ACC112 (cell line): ENCODE data around the gene EPO.
"Not testable (repeated sequence)": the region's sequence is repeated elsewhere in the genome, so short reads cannot be mapped to it uniquely, and the experiment has no call there.

Source experiments
- H2AFZ ChIP-seq: fragments of 200-600 bp; sonication (generic); one replicate; pipeline ENCODE4 v1.6.0; 2017; ENCODE audit warnings: antibody characterized with exemption, low read length; ENCODE audit not compliant: unreplicated experiment
- H3K27ac ChIP-seq: fragments of 200-600 bp; sonication (generic); 2 replicates; pipeline ENCODE4 v1.5.1; 2014; ENCODE audit warnings: low read depth, mild to moderate bottlenecking, antibody characterized with exemption, low read length, moderate library complexity
- H3K27me3 ChIP-seq: fragments of 200-600 bp; sonication (generic); 2 replicates; pipeline ENCODE4 v1.6.1; 2014; ENCODE audit warnings: mild to moderate bottlenecking, antibody characterized with exemption, low read length, moderate library complexity, mixed read lengths; ENCODE audit not compliant: insufficient read depth
- H3K36me3 ChIP-seq: fragments of 200-600 bp; sonication (generic); 2 replicates; pipeline ENCODE4 v1.6.1; 2016; ENCODE audit warnings: mild to moderate bottlenecking, antibody characterized with exemption, low read length, moderate library complexity, mixed read lengths; ENCODE audit not compliant: insufficient read depth
- H3K4me1 ChIP-seq: fragments of 200-600 bp; sonication (generic); one replicate; pipeline ENCODE4 v1.6.1; 2016; ENCODE audit warnings: low read length, mixed read lengths; ENCODE audit not compliant: insufficient read depth, unreplicated experiment, control insufficient read depth
- H3K4me3 ChIP-seq: fragments of 200-600 bp; sonication (generic); 2 replicates; pipeline ENCODE4 v1.5.1; 2014; ENCODE audit warnings: mild to moderate bottlenecking, low read depth, low read length
- H3K79me2 ChIP-seq: fragments of 200-600 bp; sonication (generic); one replicate; pipeline ENCODE4 v1.6.0; 2016; ENCODE audit warnings: low read length; ENCODE audit not compliant: control insufficient read depth, unreplicated experiment, insufficient read depth

Gene EPO

DNA sequence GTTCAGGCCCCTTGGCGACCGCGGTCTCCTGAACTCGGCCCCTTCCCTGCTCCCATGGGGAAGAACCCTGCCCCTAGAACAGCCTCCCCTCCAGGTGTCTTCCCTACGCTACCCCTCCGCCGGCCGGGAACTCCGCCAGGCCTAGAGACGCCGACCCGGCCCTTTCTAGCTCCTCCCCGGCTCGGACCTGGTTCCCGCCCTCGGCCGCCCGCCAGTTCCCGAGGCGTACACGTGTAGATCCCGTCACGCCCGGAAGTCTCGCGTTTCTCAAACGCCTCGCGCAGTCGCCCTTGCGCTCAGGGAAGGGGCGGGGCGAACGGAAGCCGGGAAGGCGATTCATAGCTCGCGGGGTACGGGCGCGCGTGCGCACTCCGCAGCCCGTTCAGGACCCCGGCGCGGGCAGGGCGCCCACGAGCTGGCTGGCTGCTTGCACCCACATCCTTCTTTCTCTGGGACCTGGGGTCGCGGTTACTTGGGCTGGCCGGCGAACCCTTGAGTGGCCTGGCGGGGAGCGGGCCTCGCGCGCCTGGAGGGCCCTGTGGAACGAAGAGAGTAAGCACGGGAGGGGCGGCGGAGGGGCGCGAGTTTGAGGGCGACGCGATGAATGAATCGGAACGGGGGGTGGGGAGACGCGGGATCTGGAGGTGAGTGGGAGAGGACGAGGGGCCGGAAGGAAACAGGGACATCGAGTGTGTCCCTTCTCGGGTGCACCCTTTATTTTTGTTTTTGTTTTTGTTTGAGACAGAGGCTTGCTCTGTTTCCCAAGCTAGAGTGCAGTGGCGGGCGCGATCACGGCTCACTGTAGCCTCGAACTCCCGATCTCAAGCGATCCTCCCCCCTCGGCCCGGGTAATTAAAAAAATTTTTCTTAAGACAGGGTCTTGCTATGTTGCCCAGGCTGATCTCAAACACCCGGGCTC lies 14.3 kb upstream of the EPO start, which contains the start of gene POP7:
POP7 (plus strand) TSS at position 369 of the 919 bp plus-strand sequence. CDS start 710 bp downstream, outside the sequence.
- Histone ChIP-seq H3K27me3 (no peaks in the 10 kb centered on the region), H3K4me3 (peak within 1 kb of the TSS; percentile 90), H2AFZ (peak within 1 kb of the TSS; percentile 87), H3K79me2 (peaks cover 21% of the 10 kb centered on the region), H3K36me3 (no peaks in the 10 kb centered on the region), H3K27ac (peak within 1 kb of the TSS; percentile 45), H3K4me1 (peaks cover 6% of the 10 kb centered on the region)

DNA sequence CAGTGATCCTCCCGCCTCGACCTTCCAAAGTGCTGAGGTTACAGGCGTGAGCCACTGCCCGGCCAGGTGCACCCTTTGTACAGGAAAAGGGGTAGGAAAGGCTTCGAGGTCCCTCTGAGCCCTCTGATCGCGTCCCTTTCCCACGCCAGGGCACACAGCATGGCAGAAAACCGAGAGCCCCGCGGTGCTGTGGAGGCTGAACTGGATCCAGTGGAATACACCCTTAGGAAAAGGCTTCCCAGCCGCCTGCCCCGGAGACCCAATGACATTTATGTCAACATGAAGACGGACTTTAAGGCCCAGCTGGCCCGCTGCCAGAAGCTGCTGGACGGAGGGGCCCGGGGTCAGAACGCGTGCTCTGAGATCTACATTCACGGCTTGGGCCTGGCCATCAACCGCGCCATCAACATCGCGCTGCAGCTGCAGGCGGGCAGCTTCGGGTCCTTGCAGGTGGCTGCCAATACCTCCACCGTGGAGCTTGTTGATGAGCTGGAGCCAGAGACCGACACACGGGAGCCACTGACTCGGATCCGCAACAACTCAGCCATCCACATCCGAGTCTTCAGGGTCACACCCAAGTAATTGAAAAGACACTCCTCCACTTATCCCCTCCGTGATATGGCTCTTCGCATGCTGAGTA lies 13.5 kb upstream of the EPO start:
- H3K4me3 ChIP-seq, result peak overlapping the region; percentile 90
- peaks cover 6% of the 10 kb centered on the region for H3K4me1 ChIP-seq
- no peaks in the 10 kb centered on the region for H3K27me3 ChIP-seq
- no peaks in the 10 kb centered on the region for H3K36me3 ChIP-seq
- H3K27ac ChIP-seq, result peak overlapping the region; percentile 3; the same call in 1 of the 2 replicates
- peak overlapping the region; percentile 35 for H2AFZ ChIP-seq
- H3K79me2 ChIP-seq, result peaks cover 21% of the 10 kb centered on the region

DNA sequence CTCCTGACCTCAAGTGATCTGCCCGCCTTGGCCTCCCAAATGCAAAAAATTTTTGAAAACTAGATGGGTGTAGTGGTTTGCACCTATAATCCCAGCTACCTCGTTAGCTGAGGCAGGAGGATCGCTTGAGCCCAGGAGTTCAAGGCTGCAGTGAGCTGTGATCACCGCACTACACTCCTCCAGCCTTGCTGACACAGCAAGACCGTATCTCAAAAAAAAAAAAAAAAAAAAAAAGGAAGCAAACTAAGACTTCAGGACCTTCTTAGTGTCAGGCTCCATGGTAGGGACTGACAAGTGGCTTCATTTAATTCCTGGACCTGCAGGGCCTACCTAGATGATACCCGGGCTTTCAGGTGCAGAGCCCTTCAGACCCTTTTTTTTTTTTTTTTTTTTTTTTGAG lies 11.9 kb upstream of the EPO start:
- Histone ChIP-seq H2AFZ (no peak overlapping the region), H3K36me3 (no peaks in the 10 kb centered on the region), H3K4me3 (no peak overlapping the region), H3K79me2 (peaks cover 21% of the 10 kb centered on the region), H3K4me1 (peaks cover 6% of the 10 kb centered on the region), H3K27ac (no peak overlapping the region), H3K27me3 (no peaks in the 10 kb centered on the region)

DNA sequence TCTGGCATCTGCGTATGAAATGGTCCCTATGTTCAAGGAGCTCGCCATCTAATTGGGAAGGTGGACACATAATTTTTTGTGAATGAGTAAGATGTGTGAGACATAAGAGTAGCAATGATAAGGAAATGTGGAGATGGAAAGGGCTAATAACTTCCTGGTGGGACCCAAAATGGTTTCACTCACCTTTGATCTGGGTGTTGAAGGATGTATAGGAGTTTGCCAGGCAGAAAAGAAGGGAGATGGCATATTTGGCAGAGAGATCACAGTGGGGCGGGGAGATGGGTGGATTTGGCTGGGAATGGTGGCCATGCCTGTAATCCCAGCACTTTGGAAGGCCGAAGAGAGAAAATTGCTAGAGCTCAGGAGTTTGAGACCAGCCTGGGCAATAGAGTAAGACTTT lies 9.8 kb upstream of the EPO start:
- H3K4me1 ChIP-seq, result peaks cover 6% of the 10 kb centered on the region
- no peaks in the 10 kb centered on the region for H3K27me3 ChIP-seq
- H3K4me3 ChIP-seq, result no peak overlapping the region
- peaks cover 21% of the 10 kb centered on the region for H3K79me2 ChIP-seq
- no peak overlapping the region for H3K27ac ChIP-seq
- no peak overlapping the region for H2AFZ ChIP-seq
- no peaks in the 10 kb centered on the region for H3K36me3 ChIP-seq

DNA sequence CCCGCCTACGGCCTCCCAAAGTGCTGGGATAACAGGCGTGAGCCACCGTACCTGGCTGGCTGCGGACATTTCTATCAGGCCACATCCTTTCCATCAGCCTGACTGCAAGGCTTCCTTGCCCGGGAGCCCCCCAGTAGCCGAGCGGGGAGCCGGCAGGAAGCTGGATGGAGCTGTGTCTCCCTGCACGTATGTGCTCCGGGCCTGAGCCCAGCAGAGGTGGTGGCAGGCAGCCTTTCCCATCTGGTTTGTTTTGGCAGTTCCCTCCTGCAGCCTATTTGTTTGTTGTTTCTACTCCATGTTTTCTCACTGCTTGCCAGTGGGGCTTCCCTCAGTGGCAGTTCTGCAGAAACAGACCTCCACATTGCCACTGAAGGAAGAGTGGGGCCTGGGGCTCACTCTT lies 8.9 kb upstream of the EPO start:
- no peaks in the 10 kb centered on the region for H3K27me3 ChIP-seq
- H2AFZ ChIP-seq, result no peak overlapping the region
- peaks cover 17% of the 10 kb centered on the region for H3K79me2 ChIP-seq
- H3K27ac ChIP-seq, result no peak overlapping the region
- peaks cover 6% of the 10 kb centered on the region for H3K4me1 ChIP-seq
- no peaks in the 10 kb centered on the region for H3K36me3 ChIP-seq
- H3K4me3 ChIP-seq, result no peak overlapping the region

DNA sequence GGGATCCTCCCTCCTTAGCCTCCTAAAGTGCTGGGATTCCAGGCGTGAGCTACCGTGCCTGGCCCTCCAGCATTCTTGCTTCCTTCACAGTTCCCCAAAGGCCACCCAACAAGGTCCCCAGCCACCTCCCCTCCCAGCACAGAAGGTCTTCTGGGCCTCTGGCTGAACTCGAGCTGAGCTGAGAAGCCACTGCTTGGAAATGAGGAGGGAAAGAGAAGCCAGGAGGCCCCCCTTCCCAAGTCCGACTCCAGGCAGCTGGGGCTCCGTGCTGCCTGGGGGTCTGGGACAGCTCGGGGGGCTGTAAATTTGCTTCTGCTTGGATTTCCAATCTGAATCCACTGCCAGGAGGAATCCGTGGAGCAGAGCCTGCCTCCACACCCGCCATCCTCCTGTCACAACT lies 5.5 kb upstream of the EPO start:
- no peak overlapping the region for H3K4me3 ChIP-seq
- H2AFZ ChIP-seq, result no peak overlapping the region
- no peaks in the 10 kb centered on the region for H3K79me2 ChIP-seq
- H3K4me1 ChIP-seq, result no peaks in the 10 kb centered on the region
- peaks cover 2% of the 10 kb centered on the region for H3K27me3 ChIP-seq
- no peaks in the 10 kb centered on the region for H3K36me3 ChIP-seq
- no peak overlapping the region for H3K27ac ChIP-seq

DNA sequence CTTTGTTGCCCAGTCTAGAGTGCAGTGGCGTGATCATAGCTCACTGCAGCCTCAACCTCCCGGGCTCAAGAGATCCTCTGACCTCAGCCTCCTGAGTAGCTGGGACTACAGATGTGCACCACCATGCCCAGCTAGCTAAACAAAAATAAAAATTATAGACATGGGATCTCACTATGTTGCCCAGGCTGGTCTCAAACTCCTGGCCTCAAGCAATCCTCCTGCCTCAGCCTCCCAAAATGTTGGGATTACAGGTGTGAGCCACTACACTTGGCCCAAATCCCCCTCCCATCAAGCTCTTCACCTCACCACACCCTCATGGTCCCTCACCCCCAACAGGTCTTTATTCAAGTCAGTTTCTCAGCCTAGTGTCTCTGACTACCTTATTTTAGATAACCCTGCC lies 3.2 kb upstream of the EPO start:
- H2AFZ ChIP-seq, H3K79me2 ChIP-seq, H3K36me3 ChIP-seq, H3K4me1 ChIP-seq, H3K27ac ChIP-seq, H3K4me3 ChIP-seq: not testable (repeated sequence)
- H3K27me3 ChIP-seq, result peaks cover 26% of the 10 kb centered on the region

DNA sequence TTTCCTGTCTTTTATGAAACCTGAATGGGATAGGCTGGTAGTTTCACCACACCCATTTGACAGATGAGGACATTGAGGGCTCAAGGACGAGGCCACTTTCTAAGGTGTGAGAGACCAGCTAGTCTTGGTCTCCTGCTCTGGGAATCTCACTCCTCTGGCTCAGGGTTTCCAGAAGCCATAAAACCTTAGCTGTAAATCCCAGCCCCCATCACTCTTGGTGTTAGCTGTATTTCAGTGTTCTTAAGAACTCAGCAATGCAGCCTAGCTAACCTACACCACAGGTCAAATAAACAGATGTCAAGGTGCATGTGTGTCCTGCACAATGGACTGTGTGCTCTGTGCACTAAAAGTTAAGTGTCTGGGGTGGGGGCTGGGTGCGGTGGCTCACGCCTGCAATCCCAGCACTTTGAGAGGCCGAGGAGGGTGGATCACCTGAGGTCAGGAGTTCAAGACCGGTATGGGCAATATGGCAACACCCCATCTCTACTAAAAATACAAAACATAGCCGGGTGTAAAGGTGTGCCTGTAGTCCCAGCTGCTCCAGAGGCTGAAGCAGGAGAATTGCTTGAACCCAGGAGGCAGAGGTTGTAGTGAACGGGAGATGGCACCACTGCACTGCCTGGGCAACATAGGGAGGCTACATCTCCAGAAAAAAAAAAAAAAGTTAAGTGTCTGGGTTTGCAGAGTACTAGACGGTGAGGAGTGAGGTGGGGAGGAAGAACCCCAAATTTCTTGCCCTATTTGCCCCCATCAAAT lies 567 bp upstream of the EPO start:
- Histone ChIP-seq H3K36me3 (no peaks in the 10 kb centered on the region), H3K4me3 (no peak overlapping the region; the same call in 1 of the 2 replicates), H2AFZ (no peak overlapping the region), H3K4me1 (no peaks in the 10 kb centered on the region), H3K27ac (no peak overlapping the region), H3K27me3 (peaks cover 29% of the 10 kb centered on the region), H3K79me2 (no peaks in the 10 kb centered on the region)

DNA sequence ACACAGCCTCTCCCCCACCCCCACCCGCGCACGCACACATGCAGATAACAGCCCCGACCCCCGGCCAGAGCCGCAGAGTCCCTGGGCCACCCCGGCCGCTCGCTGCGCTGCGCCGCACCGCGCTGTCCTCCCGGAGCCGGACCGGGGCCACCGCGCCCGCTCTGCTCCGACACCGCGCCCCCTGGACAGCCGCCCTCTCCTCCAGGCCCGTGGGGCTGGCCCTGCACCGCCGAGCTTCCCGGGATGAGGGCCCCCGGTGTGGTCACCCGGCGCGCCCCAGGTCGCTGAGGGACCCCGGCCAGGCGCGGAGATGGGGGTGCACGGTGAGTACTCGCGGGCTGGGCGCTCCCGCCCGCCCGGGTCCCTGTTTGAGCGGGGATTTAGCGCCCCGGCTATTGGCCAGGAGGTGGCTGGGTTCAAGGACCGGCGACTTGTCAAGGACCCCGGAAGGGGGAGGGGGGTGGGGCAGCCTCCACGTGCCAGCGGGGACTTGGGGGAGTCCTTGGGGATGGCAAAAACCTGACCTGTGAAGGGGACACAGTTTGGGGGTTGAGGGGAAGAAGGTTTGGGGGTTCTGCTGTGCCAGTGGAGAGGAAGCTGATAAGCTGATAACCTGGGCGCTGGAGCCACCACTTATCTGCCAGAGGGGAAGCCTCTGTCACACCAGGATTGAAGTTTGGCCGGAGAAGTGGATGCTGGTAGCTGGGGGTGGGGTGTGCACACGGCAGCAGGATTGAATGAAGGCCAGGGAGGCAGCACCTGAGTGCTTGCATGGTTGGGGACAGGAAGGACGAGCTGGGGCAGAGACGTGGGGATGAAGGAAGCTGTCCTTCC lies 620 bp downstream of the EPO start:
- Histone ChIP-seq H3K27me3 (peaks cover 29% of the 10 kb centered on the region), H3K79me2 (no peaks in the 10 kb centered on the region), H3K27ac (no peak overlapping the region), H3K4me3 (peak overlapping the region; percentile 60), H3K4me1 (no peaks in the 10 kb centered on the region), H3K36me3 (no peaks in the 10 kb centered on the region), H2AFZ (no peak overlapping the region)

DNA sequence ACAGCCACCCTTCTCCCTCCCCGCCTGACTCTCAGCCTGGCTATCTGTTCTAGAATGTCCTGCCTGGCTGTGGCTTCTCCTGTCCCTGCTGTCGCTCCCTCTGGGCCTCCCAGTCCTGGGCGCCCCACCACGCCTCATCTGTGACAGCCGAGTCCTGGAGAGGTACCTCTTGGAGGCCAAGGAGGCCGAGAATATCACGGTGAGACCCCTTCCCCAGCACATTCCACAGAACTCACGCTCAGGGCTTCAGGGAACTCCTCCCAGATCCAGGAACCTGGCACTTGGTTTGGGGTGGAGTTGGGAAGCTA lies 1.2 kb downstream of the EPO start:
- Histone ChIP-seq H3K4me3 (no peak overlapping the region), H3K36me3 (no peaks in the 10 kb centered on the region), H3K27me3 (peaks cover 29% of the 10 kb centered on the region), H3K79me2 (no peaks in the 10 kb centered on the region), H3K4me1 (no peaks in the 10 kb centered on the region), H3K27ac (no peak overlapping the region), H2AFZ (no peak overlapping the region)
